HEK293 (cell line): Measurements from ENCODE around the gene CFAP97D2.
"Not testable (repeated sequence)": the region's sequence is repeated elsewhere in the genome, so short reads cannot be mapped to it uniquely, and the experiment has no call there.

Source experiments
- CTCF ChIA-PET: fragments of 350-600 bp; formaldehyde crosslinking; extraction: SDS; loops from one replicate; lab custom pipeline; 2021; ENCODE audit warnings: antibody characterized with exemption; lab: Yijun Ruan, JAX
- POLR2A ChIA-PET: fragments of 300-600 bp; formaldehyde crosslinking; extraction: SDS; loops from one replicate; lab custom pipeline; 2020; ENCODE audit warnings: antibody characterized with exemption, inconsistent platforms; lab: Yijun Ruan, JAX
- H3K27ac ChIP-seq: fragments of 200-500 bp; sonication (Bioruptor generic); 2 replicates; pipeline ENCODE4 v1.5.1; 2014; ENCODE audit warnings: low read depth, low read length, control low read depth, inconsistent platforms; ENCODE audit errors: extremely low read depth
- H3K36me3 ChIP-seq, 2 experiments: fragments of 200-500 bp in 1 of 2; sonication (Bioruptor generic) in 1 of 2; 1 replicate in 1 of 2; 2 replicates in 1 of 2; pipeline ENCODE4 v1.5.1; 2014 to 2017; ENCODE audit warnings: inconsistent platforms in 2 of 2, low read length in 2 of 2; ENCODE audit not compliant: control insufficient read depth in 2 of 2, insufficient read depth in 1 of 2
- H3K4me1 ChIP-seq: fragments of 200-500 bp; sonication (Bioruptor generic); 2 replicates; pipeline ENCODE4 v1.5.1; 2014; ENCODE audit warnings: mild to moderate bottlenecking, low read length, inconsistent platforms; ENCODE audit not compliant: control insufficient read depth, insufficient read depth
- H3K4me3 ChIP-seq: 2 replicates; pipeline ENCODE4 v1.5.1; 2011; ENCODE audit warnings: low read depth, mild to moderate bottlenecking, control low read depth, low read length, moderate library complexity
- H3K9me3 ChIP-seq: fragments of 200-500 bp; sonication (Bioruptor generic); 2 replicates; pipeline ENCODE4 v1.5.1; 2014; ENCODE audit warnings: low read depth, low read length, inconsistent platforms; ENCODE audit not compliant: control insufficient read depth, insufficient read depth
- KLF16 ChIP-seq: fragments of 450-650 bp; formaldehyde crosslinking; IDR thresholded peaks from 2 replicates; pipeline ENCODE4 v1.5.1; 2017; ENCODE audit warnings: missing biosample characterization, missing genetic modification characterization
- KLF7 ChIP-seq: fragments of 450-650 bp; formaldehyde crosslinking; IDR thresholded peaks from 2 replicates; pipeline ENCODE4 v1.5.1; 2016; ENCODE audit warnings: missing biosample characterization, missing genetic modification characterization, borderline replicate concordance
- KLF9 ChIP-seq: fragments of 450-650 bp; formaldehyde crosslinking; IDR thresholded peaks from 2 replicates; pipeline ENCODE4 v1.5.1; 2016; ENCODE audit warnings: missing biosample characterization, missing genetic modification characterization, low read depth
- OVOL3 ChIP-seq: fragments of 450-650 bp; formaldehyde crosslinking; IDR thresholded peaks from 2 replicates; pipeline ENCODE4 v1.5.1; 2016; ENCODE audit warnings: missing biosample characterization, missing genetic modification characterization
- PATZ1 ChIP-seq: fragments of 450-650 bp; formaldehyde crosslinking; IDR thresholded peaks from 2 replicates; pipeline ENCODE4 v1.5.1; 2016; ENCODE audit warnings: missing biosample characterization, missing genetic modification characterization
- RBAK ChIP-seq: fragments of 450-650 bp; formaldehyde crosslinking; IDR thresholded peaks from 2 replicates; pipeline ENCODE4 v1.5.1; 2016; ENCODE audit warnings: missing biosample characterization, missing genetic modification characterization
- SP2 ChIP-seq: fragments of 450-650 bp; formaldehyde crosslinking; IDR thresholded peaks from 2 replicates; pipeline ENCODE4 v1.5.1; 2016; ENCODE audit warnings: missing biosample characterization, missing genetic modification characterization
- WT1 ChIP-seq: fragments of 450-650 bp; formaldehyde crosslinking; IDR thresholded peaks from 2 replicates; pipeline ENCODE4 v1.5.1; 2016; ENCODE audit warnings: missing biosample characterization, missing genetic modification characterization
- YY1 ChIP-seq: fragments of 450-650 bp; formaldehyde crosslinking; IDR thresholded peaks from 2 replicates; pipeline ENCODE4 v1.5.1; 2018; ENCODE audit warnings: missing biosample characterization, missing genetic modification characterization
- ZNF114 ChIP-seq: fragments of 450-650 bp; formaldehyde crosslinking; IDR thresholded peaks from 2 replicates; pipeline ENCODE4 v1.5.0; 2017; ENCODE audit warnings: missing biosample characterization, missing genetic modification characterization
- ZNF146 ChIP-seq: fragments of 450-650 bp; formaldehyde crosslinking; IDR thresholded peaks from 2 replicates; pipeline ENCODE4 v1.5.1; 2016; ENCODE audit warnings: missing biosample characterization, missing genetic modification characterization
- ZNF211 ChIP-seq: fragments of 450-650 bp; formaldehyde crosslinking; IDR thresholded peaks from 2 replicates; pipeline ENCODE4 v1.5.1; 2016; ENCODE audit warnings: low read depth, missing biosample characterization, missing genetic modification characterization
- ZNF433 ChIP-seq: fragments of 450-650 bp; formaldehyde crosslinking; IDR thresholded peaks from 2 replicates; pipeline ENCODE4 v1.5.1; 2016; ENCODE audit warnings: missing biosample characterization, missing genetic modification characterization, low read depth
- ZNF48 ChIP-seq: fragments of 450-650 bp; formaldehyde crosslinking; IDR thresholded peaks from 2 replicates; pipeline ENCODE4 v1.5.1; 2016; ENCODE audit warnings: missing biosample characterization, missing genetic modification characterization
- ZNF518A ChIP-seq: fragments of 450-650 bp; formaldehyde crosslinking; conservative IDR thresholded peaks from 2 replicates; pipeline ENCODE4 v1.5.1; 2016; ENCODE audit warnings: low read depth, missing biosample characterization, missing genetic modification characterization
- ZNF521 ChIP-seq: fragments of 450-650 bp; formaldehyde crosslinking; IDR thresholded peaks from 2 replicates; pipeline ENCODE4 v1.5.1; 2017; ENCODE audit warnings: missing biosample characterization, mild to moderate bottlenecking, missing genetic modification characterization
- ZNF623 ChIP-seq: fragments of 450-650 bp; formaldehyde crosslinking; IDR thresholded peaks from 2 replicates; pipeline ENCODE4 v1.5.1; 2016; ENCODE audit warnings: missing biosample characterization, missing genetic modification characterization
- ZNF660 ChIP-seq: fragments of 450-650 bp; IDR thresholded peaks from 2 replicates; pipeline ENCODE4 v1.5.1; 2018; ENCODE audit warnings: missing biosample characterization, mild to moderate bottlenecking, missing genetic modification characterization
- ZNF76 ChIP-seq: fragments of 450-650 bp; formaldehyde crosslinking; IDR thresholded peaks from 2 replicates; pipeline ENCODE4; 2016; ENCODE audit warnings: low read depth, missing biosample characterization, missing genetic modification characterization, borderline replicate concordance
- ZNF768 ChIP-seq: fragments of 450-650 bp; formaldehyde crosslinking; IDR thresholded peaks from 2 replicates; pipeline ENCODE4 v1.5.1; 2018; ENCODE audit warnings: missing biosample characterization, mild to moderate bottlenecking, missing genetic modification characterization
- ZNF785 ChIP-seq: fragments of 450-650 bp; formaldehyde crosslinking; IDR thresholded peaks from 2 replicates; pipeline ENCODE4 v1.5.1; 2016; ENCODE audit warnings: missing biosample characterization, missing genetic modification characterization
- TF ChIP-seq, protein P1 (sequence below): fragments of 450-650 bp; formaldehyde crosslinking; IDR thresholded peaks from 2 replicates; pipeline ENCODE4 v1.5.1; 2016; ENCODE audit warnings: missing biosample characterization, missing genetic modification characterization

Gene CFAP97D2

DNA sequence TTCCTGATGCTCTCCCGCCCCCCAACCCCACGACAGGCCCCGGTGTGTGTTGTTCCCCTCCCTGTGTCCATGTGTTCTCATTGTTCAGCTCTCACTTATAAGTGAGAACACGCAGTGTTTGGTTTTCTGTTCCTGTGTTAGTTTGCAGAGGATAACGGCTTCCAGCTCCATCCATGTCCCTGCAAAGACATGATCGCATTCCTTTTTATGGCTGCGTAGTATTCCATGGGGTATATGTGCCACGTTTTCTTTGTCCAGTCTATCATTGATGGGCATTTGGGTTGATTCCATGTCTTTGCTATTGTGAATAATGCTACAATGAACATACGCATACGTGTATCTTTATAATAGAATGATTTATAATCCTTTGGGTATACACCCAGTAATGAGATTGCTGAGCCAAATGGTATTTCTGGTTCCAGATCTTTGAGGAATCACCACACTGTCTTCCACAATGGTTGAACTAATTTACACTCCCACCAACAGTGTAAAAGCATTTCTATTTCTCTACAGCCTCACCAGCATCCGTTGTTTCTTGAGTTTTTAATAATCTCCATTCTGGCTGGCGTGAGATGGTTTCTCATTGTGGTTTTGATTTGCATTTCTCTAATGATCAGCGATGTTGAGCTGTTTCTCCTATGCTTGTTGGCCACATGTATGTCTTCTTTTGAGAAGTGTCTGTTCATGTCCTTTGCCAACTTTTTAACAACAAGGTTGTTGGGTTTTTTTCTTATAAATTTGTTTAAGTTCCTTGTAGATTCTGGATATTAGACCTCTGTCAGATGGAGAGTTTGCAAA, 20.0 kb upstream of the CFAP97D2 start:
- H3K4me3 ChIP-seq, H3K27ac ChIP-seq, H3K4me1 ChIP-seq, POLR2A ChIA-PET, H3K36me3 ChIP-seq, H3K9me3 ChIP-seq: not testable (repeated sequence)
- CTCF ChIA-PET = interaction anchor here (0.6 kb wide), 1 partner anchor 40 kb away, joined by 4 read pairs; no protein-coding TSS in a partner anchor
- TF ChIP-seq ZNF146 (tag by site-specific recombination) = peak; percentile 59
- TF ChIP-seq, all 188 proteins: peak for 1; not testable (repeated sequence) for 187

DNA sequence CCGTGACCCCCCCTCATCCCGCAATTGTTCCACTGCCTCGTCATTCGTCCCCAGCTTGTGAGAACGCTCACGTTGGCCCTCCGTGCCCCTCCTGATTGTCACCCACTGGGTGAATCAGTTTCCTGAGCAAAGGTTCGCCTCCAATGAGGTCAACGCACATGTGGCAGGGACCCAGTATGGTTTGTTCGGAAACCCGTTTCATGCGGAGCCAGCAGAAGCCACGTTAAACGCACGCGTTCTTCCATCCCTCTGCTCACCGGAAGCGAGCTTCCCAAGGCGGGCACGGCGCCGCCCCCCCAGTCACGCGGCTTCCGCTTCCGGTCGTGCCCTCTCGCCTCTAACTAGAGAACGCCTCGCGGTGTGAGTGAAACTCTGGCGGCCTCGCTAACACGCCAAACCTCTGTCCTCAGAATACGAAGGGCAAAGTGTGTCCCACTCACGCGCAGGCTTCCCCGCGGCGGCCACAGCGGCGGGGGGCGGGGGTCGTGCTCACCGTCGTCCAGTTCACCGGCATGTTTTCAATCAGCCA, 18.0 kb upstream of the CFAP97D2 start:
- no peak overlapping the region for H3K27ac ChIP-seq
- no peaks in the 10 kb centered on the region for H3K9me3 ChIP-seq
- CTCF ChIA-PET = no interaction called here
- H3K4me3 ChIP-seq = no peak overlapping the region
- H3K36me3 ChIP-seq = no peaks in the 10 kb centered on the region
- no peak for TF ChIP-seq ZNF211 (tag by site-specific recombination)
- TF ChIP-seq ZNF660 = no peak
- TF ChIP-seq WT1 (tag by site-specific recombination) = no peak
- no peak for TF ChIP-seq OVOL3 (tag by site-specific recombination)
- TF ChIP-seq ZNF76 (tag by site-specific recombination) = no peak
- no peak for TF ChIP-seq RBAK (tag by site-specific recombination)
- TF ChIP-seq ZNF114 = no peak
- TF ChIP-seq ZNF785 = no peak
- no peak for TF ChIP-seq ZNF433 (tag by site-specific recombination)
- TF ChIP-seq, all 188 proteins: peak for 0
- H3K4me1 ChIP-seq = no peaks in the 10 kb centered on the region
- POLR2A ChIA-PET = no interaction called here

DNA sequence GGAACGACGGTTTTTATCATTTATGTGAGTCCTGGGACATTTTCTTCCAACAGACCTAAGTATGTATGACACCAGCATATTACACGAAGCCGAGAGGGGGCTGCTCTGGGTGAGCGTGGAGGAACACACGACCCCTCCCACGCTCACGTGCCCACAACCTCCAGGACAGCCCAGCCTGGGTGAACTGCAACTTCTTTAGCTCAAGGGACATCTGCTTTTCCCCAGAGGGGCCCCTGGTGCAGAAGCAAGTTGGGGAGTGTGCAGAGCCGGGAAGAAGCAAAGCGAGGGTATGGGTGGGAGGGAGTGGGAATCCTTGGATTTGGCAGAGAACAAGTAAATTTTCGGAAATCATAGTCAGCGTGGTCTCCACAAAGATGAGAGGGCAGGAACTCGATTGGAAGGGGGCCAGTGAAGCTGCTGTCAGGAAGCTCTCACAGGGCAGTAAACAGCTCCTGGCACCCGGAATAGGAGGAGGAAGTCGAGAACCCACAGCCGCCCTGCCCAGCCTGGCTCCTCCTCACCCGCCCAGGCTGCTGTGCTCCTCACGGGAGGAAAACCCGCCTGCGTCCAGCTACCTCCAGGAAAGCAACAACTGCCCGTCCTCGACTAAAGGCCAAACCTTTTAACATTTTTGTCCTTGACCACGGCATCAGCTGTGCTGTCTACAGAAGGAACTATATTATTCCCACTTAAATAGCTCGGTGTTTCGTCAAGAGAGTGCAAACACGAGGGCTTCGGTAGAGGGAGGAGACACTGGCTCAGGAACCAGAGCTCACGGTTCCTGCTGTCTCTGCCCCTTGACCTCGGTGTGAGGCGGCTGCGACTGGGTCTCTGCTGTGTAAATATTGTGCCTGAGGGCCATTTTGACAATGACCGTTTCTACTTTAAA, 17.2 kb upstream of the CFAP97D2 start:
- Histone ChIP-seq H3K9me3 (no peaks in the 10 kb centered on the region), H3K4me1 (no peaks in the 10 kb centered on the region), H3K27ac (no peak overlapping the region), H3K4me3 (no peak overlapping the region), H3K36me3 (no peaks in the 10 kb centered on the region)
- CTCF ChIA-PET = no interaction called here
- POLR2A ChIA-PET = no interaction called here
- TF ChIP-seq SP2 (tag by site-specific recombination) = no peak
- no peak for TF ChIP-seq KLF9 (tag by site-specific recombination)
- TF ChIP-seq ZNF48 = no peak
- no peak for TF ChIP-seq ZNF768 (tag by site-specific recombination)
- TF ChIP-seq, protein P1, sequence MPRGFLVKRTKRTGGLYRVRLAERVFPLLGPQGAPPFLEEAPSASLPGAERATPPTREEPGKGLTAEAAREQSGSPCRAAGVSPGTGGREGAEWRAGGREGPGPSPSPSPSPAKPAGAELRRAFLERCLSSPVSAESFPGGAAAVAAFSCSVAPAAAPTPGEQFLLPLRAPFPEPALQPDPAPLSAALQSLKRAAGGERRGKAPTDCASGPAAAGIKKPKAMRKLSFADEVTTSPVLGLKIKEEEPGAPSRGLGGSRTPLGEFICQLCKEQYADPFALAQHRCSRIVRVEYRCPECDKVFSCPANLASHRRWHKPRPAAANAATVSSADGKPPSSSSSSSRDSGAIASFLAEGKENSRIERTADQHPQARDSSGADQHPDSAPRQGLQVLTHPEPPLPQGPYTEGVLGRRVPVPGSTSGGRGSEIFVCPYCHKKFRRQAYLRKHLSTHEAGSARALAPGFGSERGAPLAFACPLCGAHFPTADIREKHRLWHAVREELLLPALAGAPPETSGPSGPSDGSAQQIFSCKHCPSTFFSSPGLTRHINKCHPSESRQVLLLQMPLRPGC (tag by site-specific recombination) = no peak
- no peak for TF ChIP-seq YY1
- TF ChIP-seq KLF16 (tag by site-specific recombination) = no peak
- no peak for TF ChIP-seq ZNF518A (tag by site-specific recombination)
- TF ChIP-seq ZNF521 (tag by site-specific recombination) = no peak
- TF ChIP-seq ZNF623 (tag by site-specific recombination) = no peak
- no peak for TF ChIP-seq PATZ1 (tag by site-specific recombination)
- TF ChIP-seq KLF7 (tag by site-specific recombination) = no peak
